ENCODE results near the gene EMID1. TPM values are rescaled to one million over a fixed set of nuclear protein-coding genes. Genes with fewer than 3 reads are reported as not detected.

Gene EMID1
- total RNA-seq, 1 experiment from 2014 or later = 4.5 TPM

DNA sequence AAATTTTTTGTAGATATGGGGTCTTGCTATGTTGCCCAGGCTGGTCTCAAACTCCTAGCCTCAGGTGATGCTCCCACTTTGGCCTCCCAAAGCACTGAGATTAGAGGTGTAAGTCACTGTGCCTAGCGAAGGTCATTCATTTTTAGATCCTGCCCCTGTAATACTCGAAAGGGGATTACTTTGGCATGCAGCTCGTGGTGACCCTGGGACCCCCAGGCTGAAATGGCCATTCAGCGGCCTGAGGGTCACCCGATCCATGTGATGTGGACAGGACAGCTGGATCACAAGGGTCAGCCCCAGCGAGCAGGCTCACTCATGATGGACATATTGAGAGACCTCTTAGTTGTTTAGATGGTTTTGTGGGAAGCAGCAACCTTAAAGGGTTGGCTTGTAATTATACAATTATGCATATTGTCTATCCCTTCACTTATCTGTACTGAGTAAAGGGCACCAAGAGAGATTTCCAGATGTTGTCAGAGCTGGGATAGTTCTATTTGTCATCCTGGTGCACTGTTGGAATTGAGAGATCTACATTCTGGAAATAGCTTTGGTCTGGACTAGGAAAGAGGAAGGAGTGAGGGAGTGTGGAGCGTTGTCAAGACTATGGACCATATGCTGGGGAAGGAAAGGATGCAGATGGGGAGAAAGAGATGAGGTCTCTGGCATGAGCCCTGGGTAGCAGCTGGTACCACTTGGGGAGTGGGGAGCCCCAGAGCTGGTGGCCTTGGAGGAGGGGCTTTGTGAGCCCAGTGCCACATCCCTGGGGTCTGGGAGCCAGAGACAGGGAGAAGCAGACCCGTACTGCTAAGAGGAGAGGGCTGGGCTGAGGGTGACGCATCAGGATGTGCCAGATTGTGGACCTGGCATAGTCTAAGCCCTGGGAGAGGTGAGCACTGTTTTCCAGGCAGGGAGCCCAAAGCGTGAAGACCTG is 46.5 kb downstream of the EMID1 start:
- Histone ChIP-seq H3K36me3 (replicated peaks; ENCODE audit: control insufficient read depth, insufficient read depth, low read length) (no peaks in the 10 kb centered on the region), H3K27me3 (ENCODE audit: control insufficient read depth, insufficient read depth, low read length) (no peaks in the 10 kb centered on the region), H3K4me3 (ENCODE audit: insufficient read depth, low read depth, low read length) (no peak overlapping the region)
- DNase-seq = no peak

DNA sequence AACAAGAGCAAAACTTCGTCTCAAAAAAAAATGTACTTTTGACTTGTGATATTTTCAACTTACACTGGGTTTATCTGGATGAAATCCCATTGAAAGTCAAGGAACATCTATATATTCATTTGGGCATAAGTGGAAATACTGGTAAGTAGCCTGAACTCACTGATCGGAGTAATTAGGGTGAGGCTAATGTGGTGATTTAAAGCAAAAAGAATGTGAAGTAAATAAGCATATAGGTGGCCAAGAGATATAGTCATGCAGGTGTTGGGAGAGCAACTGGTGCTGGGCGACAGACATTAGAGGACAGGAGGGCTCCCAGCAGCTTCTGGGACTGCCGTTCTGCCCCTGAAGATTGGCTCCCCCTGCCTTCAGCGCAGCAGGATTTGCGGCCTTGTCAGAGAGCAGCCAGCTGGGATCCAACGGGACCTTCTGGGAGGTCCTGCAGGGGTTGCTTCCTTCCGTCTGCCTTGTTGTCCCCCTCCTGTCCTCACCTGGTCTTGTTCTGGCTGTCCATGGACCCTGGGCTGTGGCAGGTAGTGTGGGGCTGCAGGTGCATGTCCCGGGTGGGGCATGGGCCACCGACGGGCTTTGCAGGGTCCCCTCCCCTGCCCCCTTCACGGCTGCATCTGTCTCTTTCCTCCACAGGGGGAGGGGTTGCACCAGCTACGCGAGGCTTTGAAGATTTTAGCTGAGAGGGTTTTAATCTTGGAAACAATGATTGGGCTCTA is 48.0 kb downstream of the EMID1 start:
- no peaks in the 10 kb centered on the region for H3K27me3 ChIP-seq (ENCODE audit: control insufficient read depth, insufficient read depth, low read length)
- H3K4me3 ChIP-seq (ENCODE audit: insufficient read depth, low read depth, low read length) = no peak overlapping the region
- no peaks in the 10 kb centered on the region for H3K36me3 ChIP-seq (replicated peaks; ENCODE audit: control insufficient read depth, insufficient read depth, low read length)
- DNase-seq = peak; percentile 73

DNA sequence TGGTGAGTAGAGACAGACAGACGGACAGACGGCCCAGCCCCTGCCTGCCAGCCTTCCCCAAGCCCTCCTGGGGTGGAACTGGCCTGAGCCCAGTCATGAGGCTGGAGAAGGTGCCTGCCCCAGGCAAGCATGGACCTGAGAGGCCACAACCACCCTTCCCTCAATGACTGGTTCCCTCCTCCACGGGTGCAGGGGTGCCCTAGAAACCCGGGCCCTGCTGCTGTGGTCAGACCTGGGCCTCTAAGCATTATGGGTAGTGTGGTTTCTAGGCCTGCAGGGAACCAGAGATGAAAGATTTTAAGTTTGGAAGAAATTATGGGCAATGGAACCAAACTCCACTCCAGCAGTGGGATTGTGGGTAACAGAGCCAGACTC is 48.6 kb downstream of the EMID1 start:
- no peak for DNase-seq
- Histone ChIP-seq H3K27me3 (ENCODE audit: control insufficient read depth, insufficient read depth, low read length) (no peaks in the 10 kb centered on the region), H3K36me3 (replicated peaks; ENCODE audit: control insufficient read depth, insufficient read depth, low read length) (no peaks in the 10 kb centered on the region), H3K4me3 (ENCODE audit: insufficient read depth, low read depth, low read length) (no peak overlapping the region)

DNA sequence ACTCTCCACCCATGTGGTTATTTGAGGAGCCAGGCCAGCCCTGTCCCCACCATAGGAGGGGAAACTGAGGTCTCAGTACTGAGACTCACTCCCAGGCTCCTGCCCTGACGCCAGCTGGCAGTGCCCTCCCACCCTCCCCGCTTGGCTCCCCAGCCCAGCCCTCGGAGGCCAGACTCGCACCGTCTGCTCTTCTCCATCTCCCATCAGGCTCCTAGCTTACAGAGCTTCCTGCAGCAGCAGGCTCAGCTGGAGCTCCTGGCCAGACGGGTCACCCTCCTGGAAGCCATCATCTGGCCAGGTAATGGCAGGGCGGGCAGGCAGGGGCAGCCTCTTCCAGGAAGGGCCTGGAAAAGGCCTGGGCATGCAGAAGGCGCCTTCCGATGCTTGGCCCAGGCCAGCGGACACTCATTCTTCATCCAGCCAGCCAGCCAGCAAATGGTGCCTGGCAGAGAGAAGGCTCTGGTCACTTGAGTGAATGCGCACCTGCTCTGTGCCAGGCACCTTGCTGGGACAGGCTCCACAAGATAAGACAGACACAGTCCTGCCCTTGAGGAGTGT is 49.4 kb downstream of the EMID1 start:
- DNase-seq = peak; percentile 44
- Histone ChIP-seq H3K36me3 (replicated peaks; ENCODE audit: control insufficient read depth, insufficient read depth, low read length) (peaks cover 2% of the 10 kb centered on the region; the same call in 1 of the 2 replicates), H3K4me3 (ENCODE audit: insufficient read depth, low read depth, low read length) (no peak overlapping the region), H3K27me3 (ENCODE audit: control insufficient read depth, insufficient read depth, low read length) (no peaks in the 10 kb centered on the region)

DNA sequence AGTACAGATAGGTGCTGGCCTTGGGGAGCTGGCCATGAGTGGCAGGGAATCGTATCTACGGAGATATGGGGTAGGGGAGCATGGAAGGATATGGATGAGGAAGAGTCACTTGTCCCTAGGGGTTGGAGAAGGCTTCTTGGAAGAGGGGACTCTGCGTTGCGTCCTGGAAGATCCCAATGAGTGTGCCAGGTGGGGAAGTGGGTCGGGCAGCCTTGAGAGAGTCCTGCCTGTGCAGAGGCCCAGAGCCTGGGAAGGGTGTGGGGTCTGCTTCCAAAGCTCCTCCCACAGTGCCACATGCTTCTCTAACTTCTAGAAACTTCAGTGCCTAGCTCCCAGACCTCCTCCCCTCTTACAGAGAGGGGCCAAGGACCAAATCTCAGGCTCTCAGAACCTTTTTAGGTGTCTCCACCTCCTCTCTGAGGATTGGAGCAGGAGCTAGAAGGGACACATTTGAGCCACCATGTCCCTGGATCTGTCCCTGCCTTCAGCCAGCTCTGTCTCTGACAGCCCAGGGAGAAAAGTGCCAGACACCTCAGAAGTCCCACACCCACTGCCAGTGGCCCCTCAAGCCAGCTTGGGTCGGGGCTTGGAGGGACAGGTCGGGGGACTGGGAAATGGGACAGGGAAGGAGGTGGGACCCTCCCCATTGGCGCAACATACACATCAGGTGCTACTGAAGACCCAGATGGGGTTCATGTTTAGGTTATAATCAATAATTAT is 51.1 kb downstream of the EMID1 start:
- Histone ChIP-seq H3K36me3 (replicated peaks; ENCODE audit: control insufficient read depth, insufficient read depth, low read length) (peaks cover 2% of the 10 kb centered on the region; the same call in 1 of the 2 replicates), H3K27me3 (ENCODE audit: control insufficient read depth, insufficient read depth, low read length) (no peaks in the 10 kb centered on the region), H3K4me3 (ENCODE audit: insufficient read depth, low read depth, low read length) (no peak overlapping the region)
- DNase-seq = peak; percentile 30

DNA sequence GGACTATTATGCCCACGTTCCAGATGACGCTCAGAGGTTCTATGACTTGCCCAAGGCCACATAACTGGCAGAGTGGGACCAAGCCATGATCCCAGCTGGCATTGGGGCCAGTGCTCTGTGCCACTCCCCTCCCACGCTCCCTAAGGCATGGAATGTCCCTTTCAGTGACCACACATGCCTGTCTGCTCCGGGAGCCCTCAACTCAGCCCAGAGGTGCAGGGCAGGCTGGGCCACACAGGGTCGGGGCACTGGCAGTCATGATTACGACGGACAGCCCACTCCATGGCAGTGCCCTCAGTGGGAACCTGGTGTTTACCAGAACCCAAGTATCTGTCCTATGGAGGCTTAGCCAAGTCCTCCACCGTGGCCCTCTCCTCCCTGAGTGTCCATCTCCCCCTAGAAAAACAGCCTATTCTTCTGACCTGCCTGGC is 52.1 kb downstream of the EMID1 start:
- Histone ChIP-seq H3K4me3 (ENCODE audit: insufficient read depth, low read depth, low read length) (no peak overlapping the region), H3K27me3 (ENCODE audit: control insufficient read depth, insufficient read depth, low read length) (no peaks in the 10 kb centered on the region), H3K36me3 (replicated peaks; ENCODE audit: control insufficient read depth, insufficient read depth, low read length) (peaks cover 2% of the 10 kb centered on the region; the same call in 1 of the 2 replicates)
- peak; percentile 33 for DNase-seq

DNA sequence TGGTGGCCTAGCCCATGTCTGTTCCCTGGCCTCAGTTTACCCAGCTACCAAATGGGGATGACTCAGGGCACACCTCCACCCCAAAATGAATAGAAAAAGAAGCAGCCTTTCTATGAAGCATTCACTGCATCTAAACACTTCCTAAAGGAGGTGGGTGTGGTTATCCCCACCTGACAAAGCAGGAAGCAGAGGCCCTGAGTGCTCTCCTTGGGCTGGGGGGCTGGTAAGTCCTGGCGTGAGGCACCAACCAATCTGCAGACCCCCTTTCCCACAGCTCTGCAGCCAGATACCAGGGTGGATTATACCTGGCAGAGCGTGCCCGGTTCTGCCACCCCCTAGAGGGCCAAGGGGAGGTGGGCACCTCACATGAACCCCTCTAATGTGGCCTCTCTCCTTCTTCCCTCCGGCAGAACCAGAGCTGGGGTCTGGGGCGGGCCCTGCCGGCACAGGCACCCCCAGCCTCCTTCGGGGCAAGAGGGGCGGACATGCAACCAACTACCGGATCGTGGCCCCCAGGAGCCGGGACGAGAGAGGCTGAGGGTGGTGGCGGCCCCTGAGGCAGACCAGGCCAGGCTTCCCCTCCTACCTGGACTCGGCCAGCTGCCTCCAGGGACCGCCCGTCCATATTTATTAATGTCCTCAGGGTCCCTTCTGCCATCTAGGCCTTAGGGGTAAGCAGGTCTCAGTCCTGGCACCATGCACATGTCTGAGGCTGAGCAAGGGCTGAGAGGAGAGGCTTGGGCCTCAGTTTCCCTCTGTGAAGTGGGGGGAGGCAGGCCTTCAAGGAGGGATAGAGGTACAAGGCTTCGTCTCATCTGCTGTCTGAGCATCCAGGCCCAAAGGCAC is 52.9 kb downstream of the EMID1 start:
- peak; percentile 60 for DNase-seq
- Histone ChIP-seq H3K4me3 (ENCODE audit: insufficient read depth, low read depth, low read length) (no peak overlapping the region), H3K27me3 (ENCODE audit: control insufficient read depth, insufficient read depth, low read length) (no peaks in the 10 kb centered on the region), H3K36me3 (replicated peaks; ENCODE audit: control insufficient read depth, insufficient read depth, low read length) (peaks cover 3% of the 10 kb centered on the region)

DNA sequence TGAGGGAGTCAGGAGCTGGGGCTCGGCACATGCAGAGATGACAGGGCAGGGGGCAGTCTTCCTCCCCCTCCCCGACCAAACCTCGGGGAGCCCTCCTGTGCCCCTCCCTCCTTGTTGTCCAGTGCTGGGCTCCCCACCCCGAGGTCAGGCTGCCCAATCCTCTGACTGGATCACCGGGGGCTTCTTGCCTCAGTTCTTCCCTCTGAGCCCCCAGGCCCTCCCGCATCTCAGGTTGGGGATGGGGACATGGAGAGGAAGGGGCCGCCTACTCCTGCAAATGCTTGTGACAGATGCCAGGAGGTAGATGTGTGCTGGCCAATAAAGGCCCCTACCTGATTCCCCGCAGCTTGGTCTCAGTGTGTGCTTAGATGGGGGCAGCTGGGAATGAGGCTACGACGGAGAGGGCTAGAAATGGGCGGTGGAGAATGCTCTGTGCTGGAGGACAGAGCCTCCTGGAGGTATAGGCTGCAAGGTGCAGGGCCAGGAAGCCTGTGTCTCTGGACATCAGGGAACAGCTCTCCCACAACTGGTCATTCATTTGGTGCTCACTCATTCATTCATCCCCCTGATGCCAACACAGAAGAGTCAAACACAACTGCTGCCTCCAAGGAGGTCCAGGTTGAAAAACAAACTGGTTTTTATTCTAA is 53.7 kb downstream of the EMID1 start:
- H3K27me3 ChIP-seq (ENCODE audit: control insufficient read depth, insufficient read depth, low read length) = no peaks in the 10 kb centered on the region
- no peak overlapping the region for H3K4me3 ChIP-seq (ENCODE audit: insufficient read depth, low read depth, low read length)
- H3K36me3 ChIP-seq (replicated peaks; ENCODE audit: control insufficient read depth, insufficient read depth, low read length) = peaks cover 7% of the 10 kb centered on the region
- DNase-seq = peak; percentile 87

DNA sequence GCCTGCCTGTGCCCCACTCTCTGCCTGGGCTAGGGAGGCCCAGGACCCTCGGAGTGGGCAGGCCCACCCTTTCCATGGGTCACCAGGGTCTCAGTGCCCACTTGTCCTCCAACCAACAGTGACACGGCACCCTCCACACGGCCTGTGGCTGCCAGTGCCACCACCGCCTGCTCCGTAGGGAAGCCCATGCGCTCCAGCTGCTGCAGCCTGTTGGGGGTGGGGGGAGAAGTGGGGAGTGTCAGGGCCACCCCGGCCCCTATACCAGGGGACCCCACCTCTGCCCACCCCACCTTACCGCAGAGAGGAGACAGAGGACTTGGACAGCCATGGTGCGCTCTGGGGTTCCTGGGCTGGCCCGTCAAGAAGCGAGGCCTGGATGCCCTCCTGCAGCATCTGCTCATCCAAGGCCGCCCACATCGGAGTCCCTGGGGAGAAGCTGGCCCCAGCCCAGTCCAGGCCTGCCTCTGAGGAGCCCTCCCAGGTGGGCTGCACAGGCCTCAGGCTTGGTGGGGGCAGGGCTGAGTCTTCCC is 54.4 kb downstream of the EMID1 start:
- Histone ChIP-seq H3K36me3 (replicated peaks; ENCODE audit: control insufficient read depth, insufficient read depth, low read length) (peaks cover 10% of the 10 kb centered on the region), H3K27me3 (ENCODE audit: control insufficient read depth, insufficient read depth, low read length) (no peaks in the 10 kb centered on the region), H3K4me3 (ENCODE audit: insufficient read depth, low read depth, low read length) (no peak overlapping the region)
- no peak for DNase-seq

DNA sequence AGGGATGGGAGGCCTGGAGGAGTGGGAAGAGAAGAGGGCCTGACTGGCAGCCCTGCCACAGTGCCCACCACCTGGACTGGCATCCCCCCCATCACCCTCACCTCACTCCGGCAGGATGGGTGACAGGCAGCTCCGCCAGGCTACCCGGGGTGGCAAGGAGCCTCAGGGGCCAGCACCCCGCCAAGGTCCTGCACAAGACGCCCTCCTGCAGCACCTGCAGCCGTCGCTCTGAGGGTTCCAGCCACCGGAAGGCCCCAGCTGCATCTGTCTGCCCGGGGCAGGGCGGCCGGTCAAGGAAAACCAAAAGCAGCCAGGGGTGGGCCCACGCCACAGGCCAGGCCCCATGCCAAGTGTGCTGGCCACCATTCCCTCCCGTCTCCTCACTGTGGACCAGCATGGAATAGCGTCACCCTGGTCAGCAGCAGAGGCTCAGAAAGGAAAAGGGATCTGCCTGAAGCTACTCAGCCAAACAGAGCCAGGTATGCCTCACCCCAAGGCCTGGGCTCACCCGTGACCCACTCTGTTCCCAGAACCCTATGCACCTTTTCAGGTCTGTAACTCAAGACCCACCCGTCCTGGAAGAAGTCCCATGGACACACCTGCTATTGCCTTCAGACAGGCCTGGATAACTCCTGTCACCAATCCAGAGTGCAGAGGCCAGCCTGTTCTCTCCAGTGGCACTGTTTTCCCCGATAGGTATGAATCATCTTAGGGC is 55.1 kb downstream of the EMID1 start:
- no peaks in the 10 kb centered on the region for H3K27me3 ChIP-seq (ENCODE audit: control insufficient read depth, insufficient read depth, low read length)
- peaks cover 14% of the 10 kb centered on the region for H3K36me3 ChIP-seq (replicated peaks; ENCODE audit: control insufficient read depth, insufficient read depth, low read length)
- no peak overlapping the region for H3K4me3 ChIP-seq (ENCODE audit: insufficient read depth, low read depth, low read length)
- DNase-seq = peak; percentile 56

DNA sequence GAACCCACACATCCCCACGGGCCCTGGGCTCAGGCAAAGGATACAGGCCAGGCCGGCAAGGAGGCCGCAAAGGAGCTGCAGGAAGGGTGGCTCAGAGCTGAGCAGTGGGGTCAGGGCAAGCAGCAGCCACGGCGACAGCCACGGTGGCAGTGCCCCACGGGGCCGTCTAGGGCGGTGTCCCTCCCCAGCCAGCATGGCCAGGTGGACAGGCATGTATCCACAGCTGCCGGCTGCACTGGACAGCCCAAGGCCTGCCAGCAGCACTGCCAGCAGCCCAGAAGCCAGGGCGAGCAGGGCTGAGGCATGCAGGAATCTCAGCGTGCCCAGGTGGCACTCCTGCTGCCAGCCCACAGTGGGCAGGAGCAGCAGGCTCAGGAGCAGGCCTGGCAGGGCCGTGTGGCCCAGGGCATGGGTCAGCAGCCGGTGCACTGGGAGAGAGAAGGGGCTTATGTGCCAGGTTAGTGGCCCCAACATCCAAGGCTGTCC is 58.1 kb downstream of the EMID1 start:
- no peak overlapping the region for H3K4me3 ChIP-seq (ENCODE audit: insufficient read depth, low read depth, low read length)
- H3K27me3 ChIP-seq (ENCODE audit: control insufficient read depth, insufficient read depth, low read length) = no peaks in the 10 kb centered on the region
- H3K36me3 ChIP-seq (replicated peaks; ENCODE audit: control insufficient read depth, insufficient read depth, low read length) = peaks cover 21% of the 10 kb centered on the region
- peak; percentile 49 for DNase-seq

DNA sequence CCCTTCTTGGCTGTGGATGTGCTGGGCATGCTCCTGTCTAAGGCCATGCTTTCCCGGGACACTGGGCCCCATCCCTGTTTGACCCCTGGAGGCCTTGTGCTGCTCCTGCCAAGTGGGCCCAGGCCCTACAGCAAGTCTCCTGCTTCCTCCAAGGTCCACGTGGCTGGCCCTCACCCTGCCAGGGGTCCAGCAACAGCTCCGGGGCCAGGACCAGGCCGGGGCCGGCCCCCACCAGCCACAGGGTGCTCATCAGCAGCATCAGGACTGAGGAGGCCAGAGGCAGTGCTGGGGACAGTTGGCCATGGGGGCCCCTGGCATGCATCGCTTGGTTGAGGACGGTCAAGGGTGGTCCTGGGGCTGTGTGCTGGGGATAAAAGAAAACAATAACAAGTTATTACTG is 59.6 kb downstream of the EMID1 start:
- no peak overlapping the region for H3K4me3 ChIP-seq (ENCODE audit: insufficient read depth, low read depth, low read length)
- peak; percentile 28 for DNase-seq
- no peaks in the 10 kb centered on the region for H3K27me3 ChIP-seq (ENCODE audit: control insufficient read depth, insufficient read depth, low read length)
- peaks cover 27% of the 10 kb centered on the region for H3K36me3 ChIP-seq (replicated peaks; ENCODE audit: control insufficient read depth, insufficient read depth, low read length)
